Caco-2 (cell line): ENCODE results near the gene CACNA1C. TPM values are rescaled to one million over a fixed set of nuclear protein-coding genes. Genes with fewer than 3 reads are reported as not detected.

Experiments
- BruUV-seq: library from RNA; stranded (reverse); fragments of 400-500 nt; replicated peaks from 2 replicates; lab custom pipeline; 2021; lab: Mats Ljungman, UMichigan
- CTCF ChIA-PET: fragments of 300-600 bp; sonication (Branson Sonifier 250); formaldehyde crosslinking; loops from one replicate; lab custom pipeline; 2022; ENCODE audit warnings: antibody characterized with exemption; lab: Charles Lee
- POLR2A ChIA-PET: fragments of 300-600 bp; sonication (Branson Sonifier 250); formaldehyde crosslinking; loops from one replicate; lab custom pipeline; 2022; ENCODE audit warnings: antibody characterized with exemption; lab: Charles Lee
- DNase-seq, 2 experiments: peaks; one replicate each; pipeline versions ENCODE4 v3.0.0 to v3.0.0-alpha.2; 2020 to 2022
- H3K27me3 ChIP-seq: replicated peaks from 2 replicates; pipeline ENCODE4 v1.6.0; 2011; ENCODE audit warnings: low read length; ENCODE audit not compliant: control insufficient read depth, insufficient read depth
- H3K36me3 ChIP-seq: 2 replicates; pipeline ENCODE4 v1.5.1; 2011; ENCODE audit warnings: low read length; ENCODE audit not compliant: control insufficient read depth, insufficient read depth
- H3K4me1 ChIP-seq: fragments of 250-450 bp; sonication (Bioruptor Pico); 2 replicates; pipeline ENCODE4 v1.5.1; 2020; ENCODE audit warnings: mild to moderate bottlenecking
- H3K4me3 ChIP-seq: 2 replicates; pipeline ENCODE4 v1.5.1; 2011; ENCODE audit warnings: low read depth, mild to moderate bottlenecking, control low read depth, low read length
- H3K9me3 ChIP-seq: fragments of 250-450 bp; sonication (Bioruptor Pico); 2 replicates; pipeline ENCODE4 v1.5.1; 2020; ENCODE audit warnings: mild to moderate bottlenecking, moderate library complexity
- H3K27ac Mint-ChIP-seq: one replicate; pipeline ENCODE4 v1.8.0; 2022; ENCODE audit warnings: mixed read lengths; ENCODE audit not compliant: unreplicated experiment
- H3K27me3 Mint-ChIP-seq: one replicate; pipeline ENCODE4 v1.8.0; 2022; ENCODE audit warnings: mixed read lengths; ENCODE audit not compliant: insufficient read depth, unreplicated experiment
- H3K36me3 Mint-ChIP-seq: one replicate; pipeline ENCODE4 v1.8.0; 2022; ENCODE audit warnings: mild to moderate bottlenecking, mixed read lengths; ENCODE audit not compliant: insufficient read depth, unreplicated experiment
- H3K4me1 Mint-ChIP-seq: one replicate; pipeline ENCODE4 v1.8.0; 2022; ENCODE audit warnings: low read depth, mixed read lengths; ENCODE audit not compliant: unreplicated experiment
- H3K4me3 Mint-ChIP-seq: one replicate; pipeline ENCODE4 v1.8.0; 2022; ENCODE audit warnings: mild to moderate bottlenecking, moderate library complexity, mixed read lengths; ENCODE audit not compliant: unreplicated experiment
- H3K9me3 Mint-ChIP-seq: one replicate; pipeline ENCODE4 v1.8.0; 2022; ENCODE audit warnings: mixed read lengths; ENCODE audit not compliant: unreplicated experiment
- intact Hi-C: fragments of 100-400 bp; cut with micrococcal nuclease; formaldehyde crosslinking; loops from one replicate; pipeline ENCODE4 v1.10.0; 2022; ENCODE audit not compliant: unreplicated experiment
- total RNA-seq: library from RNA; stranded (reverse); gene quantifications from 2 replicates; pipeline ENCODE4 v1.2.3, GENCODE V29; 2022
- TF ChIP-seq, protein P1 (sequence below), 2 experiments: fragments of 200-600 bp in 1 of 2; IDR thresholded peaks; 1 replicate in 1 of 2; 2 replicates in 1 of 2; pipeline versions ENCODE4 v1.5.1 to v1.8.0; 2011 to 2022; ENCODE audit warnings: antibody characterized with exemption in 1 of 2, control low read depth in 1 of 2, inconsistent platforms in 1 of 2, low read depth in 1 of 2, low read length in 1 of 2, mild to moderate bottlenecking in 1 of 2, moderate library complexity in 1 of 2; ENCODE audit not compliant: insufficient read depth in 1 of 2, severe bottlenecking in 1 of 2, unreplicated experiment in 1 of 2

CACNA1C gene
- total RNA-seq, 1 experiment from 2014 or later = not detected

DNA sequence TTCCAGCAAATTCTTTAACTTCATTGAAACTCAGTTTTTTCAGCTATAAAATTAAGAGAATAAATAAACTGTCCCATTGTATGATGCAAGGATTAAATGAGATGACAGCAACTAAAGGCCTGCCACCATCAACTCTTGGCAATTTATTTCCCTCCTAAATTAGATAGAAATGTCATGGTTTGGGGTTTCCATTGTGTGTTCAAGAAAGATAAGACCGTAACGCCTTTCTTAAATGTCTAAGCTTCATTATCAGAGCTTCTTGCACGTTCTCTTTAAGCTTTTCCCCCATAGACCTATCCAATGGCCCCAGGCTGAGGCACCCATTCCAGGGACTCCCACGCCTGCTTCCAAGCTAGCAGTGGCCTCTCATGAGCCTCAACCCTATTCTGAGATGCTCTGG is 281.9 kb downstream of the CACNA1C start:
- ChIA-PET POLR2A (no interaction called here), CTCF (no interaction called here)
- intact Hi-C loops = no loop called here
- no peaks in the 10 kb centered on the region for H3K9me3 ChIP-seq
- no peaks in the 10 kb centered on the region for H3K36me3 ChIP-seq
- DNase-seq = no peak
- BruUV-seq = no TSS peak
- H3K27me3 ChIP-seq = no peaks in the 10 kb centered on the region
- H3K4me3 ChIP-seq = no peak overlapping the region
- TF ChIP-seq, protein P1, sequence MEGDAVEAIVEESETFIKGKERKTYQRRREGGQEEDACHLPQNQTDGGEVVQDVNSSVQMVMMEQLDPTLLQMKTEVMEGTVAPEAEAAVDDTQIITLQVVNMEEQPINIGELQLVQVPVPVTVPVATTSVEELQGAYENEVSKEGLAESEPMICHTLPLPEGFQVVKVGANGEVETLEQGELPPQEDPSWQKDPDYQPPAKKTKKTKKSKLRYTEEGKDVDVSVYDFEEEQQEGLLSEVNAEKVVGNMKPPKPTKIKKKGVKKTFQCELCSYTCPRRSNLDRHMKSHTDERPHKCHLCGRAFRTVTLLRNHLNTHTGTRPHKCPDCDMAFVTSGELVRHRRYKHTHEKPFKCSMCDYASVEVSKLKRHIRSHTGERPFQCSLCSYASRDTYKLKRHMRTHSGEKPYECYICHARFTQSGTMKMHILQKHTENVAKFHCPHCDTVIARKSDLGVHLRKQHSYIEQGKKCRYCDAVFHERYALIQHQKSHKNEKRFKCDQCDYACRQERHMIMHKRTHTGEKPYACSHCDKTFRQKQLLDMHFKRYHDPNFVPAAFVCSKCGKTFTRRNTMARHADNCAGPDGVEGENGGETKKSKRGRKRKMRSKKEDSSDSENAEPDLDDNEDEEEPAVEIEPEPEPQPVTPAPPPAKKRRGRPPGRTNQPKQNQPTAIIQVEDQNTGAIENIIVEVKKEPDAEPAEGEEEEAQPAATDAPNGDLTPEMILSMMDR (IDR thresholded peaks at IDR 0.05; ENCODE audit: insufficient read depth in 1 of 2, low read depth in 1 of 2, low read length in 1 of 2, severe bottlenecking in 1 of 2, unreplicated experiment in 1 of 2) = no peak
- H3K9me3 Mint-ChIP-seq = no peaks in the 10 kb centered on the region
- no peak overlapping the region for H3K4me3 Mint-ChIP-seq
- H3K4me1 Mint-ChIP-seq = no peaks in the 10 kb centered on the region
- peaks cover 20% of the 10 kb centered on the region for H3K27me3 Mint-ChIP-seq
- H3K36me3 Mint-ChIP-seq = no peaks in the 10 kb centered on the region
- no peak overlapping the region for H3K27ac Mint-ChIP-seq
- no peaks in the 10 kb centered on the region for H3K4me1 ChIP-seq

- H3K4me3 Mint-ChIP-seq = no peak overlapping the region
- H3K27ac Mint-ChIP-seq = no peak overlapping the region
- CTCF ChIA-PET = no interaction called here
These were observed 282.3 kb downstream of the CACNA1C start for GRCh38 chr12:2335109-2335508.

DNA sequence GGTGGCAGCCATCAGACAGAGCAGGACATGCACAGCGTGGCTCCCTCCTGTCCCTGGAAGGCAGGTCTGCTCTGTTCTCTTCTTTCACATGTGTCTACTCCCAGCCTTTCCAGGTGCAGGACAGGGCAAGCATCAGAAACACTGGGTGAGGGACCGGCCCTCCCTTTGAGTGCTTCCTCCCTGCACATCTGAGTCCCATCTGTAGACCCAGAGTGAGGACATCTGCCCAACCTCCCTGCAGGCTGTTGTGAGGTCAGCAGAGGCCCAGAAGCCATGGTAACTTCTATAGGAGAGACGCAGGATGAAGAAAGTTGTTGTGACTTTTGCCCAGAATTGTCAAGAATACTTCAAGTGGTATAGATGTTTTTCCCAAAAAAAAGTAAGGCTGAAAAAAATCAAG is 282.7 kb downstream of the CACNA1C start:
- CTCF ChIA-PET = no interaction called here
- DNase-seq = no peak
- Histone ChIP-seq H3K4me1 (no peaks in the 10 kb centered on the region), H3K36me3 (no peaks in the 10 kb centered on the region), H3K4me3 (no peak overlapping the region), H3K9me3 (no peaks in the 10 kb centered on the region), H3K27me3 (no peaks in the 10 kb centered on the region)
- POLR2A ChIA-PET = interaction anchor here (0.6 kb wide), 1 partner anchor 226 kb away, joined by 5 read pairs; no protein-coding TSS in a partner anchor
- intact Hi-C loops = no loop called here
- no peaks in the 10 kb centered on the region for H3K4me1 Mint-ChIP-seq
- TF ChIP-seq, protein P1 (IDR thresholded peaks at IDR 0.05; ENCODE audit: insufficient read depth in 1 of 2, low read depth in 1 of 2, low read length in 1 of 2, severe bottlenecking in 1 of 2, unreplicated experiment in 1 of 2) = no peak
- peaks cover 18% of the 10 kb centered on the region for H3K27me3 Mint-ChIP-seq
- H3K27ac Mint-ChIP-seq = no peak overlapping the region
- BruUV-seq = no TSS peak
- no peak overlapping the region for H3K4me3 Mint-ChIP-seq
- H3K36me3 Mint-ChIP-seq = no peaks in the 10 kb centered on the region
- H3K9me3 Mint-ChIP-seq = no peaks in the 10 kb centered on the region

More at GRCh38 chr12:2335109-2335508, 282.3 kb downstream of the CACNA1C start:
- no peaks in the 10 kb centered on the region for H3K4me1 ChIP-seq
- POLR2A ChIA-PET = interaction anchor here (0.6 kb wide), 1 partner anchor 226 kb away, joined by 5 read pairs; no protein-coding TSS in a partner anchor
- BruUV-seq = no TSS peak
- H3K9me3 Mint-ChIP-seq = no peaks in the 10 kb centered on the region
- H3K27me3 ChIP-seq = no peaks in the 10 kb centered on the region
- peaks cover 20% of the 10 kb centered on the region for H3K27me3 Mint-ChIP-seq
- no peak overlapping the region for H3K4me3 ChIP-seq
- H3K4me1 Mint-ChIP-seq = no peaks in the 10 kb centered on the region
- no peaks in the 10 kb centered on the region for H3K9me3 ChIP-seq
- intact Hi-C loops = no loop called here
- no peaks in the 10 kb centered on the region for H3K36me3 ChIP-seq
- TF ChIP-seq, protein P1 (IDR thresholded peaks at IDR 0.05; ENCODE audit: insufficient read depth in 1 of 2, low read depth in 1 of 2, low read length in 1 of 2, severe bottlenecking in 1 of 2, unreplicated experiment in 1 of 2) = no peak
- DNase-seq = no peak
- H3K36me3 Mint-ChIP-seq = no peaks in the 10 kb centered on the region
